ENCODE measurements around the gene DIAPH2.

- TF ChIP-seq MXI1 (IDR thresholded peaks at IDR 0.05; ENCODE audit: borderline replicate concordance, low read depth, low read length) (no peak), KAT7 (CRISPR knock-in tag; IDR thresholded peaks at IDR 0.05; ENCODE audit: borderline replicate concordance) (no peak), ZBTB33 (CRISPR knock-in tag; IDR thresholded peaks at IDR 0.05) (no peak), CTCF (CRISPR knock-in tag; IDR thresholded peaks at IDR 0.05) (no peak), ZNF781 (CRISPR knock-in tag; IDR thresholded peaks at IDR 0.05; ENCODE audit: borderline replicate concordance, not compliant biosample characterization) (no peak), PREB (CRISPR knock-in tag; IDR thresholded peaks at IDR 0.05) (no peak), SMC3 (IDR thresholded peaks at IDR 0.05; ENCODE audit: low read length) (no peak), FIP1L1 (IDR thresholded peaks at IDR 0.05; ENCODE audit: borderline replicate concordance, insufficient read depth, low read depth, low read length) (no peak), ARID3A (IDR thresholded peaks at IDR 0.05; ENCODE audit: low read depth, low read length) (no peak), ZNF292 (CRISPR knock-in tag; IDR thresholded peaks at IDR 0.05; ENCODE audit: borderline replicate concordance, low read depth) (no peak), ZBTB43 (CRISPR knock-in tag; conservative IDR thresholded peaks at IDR 0.05) (no peak), JUND (CRISPR knock-in tag; IDR thresholded peaks at IDR 0.05) (no peak), MAZ (IDR thresholded peaks at IDR 0.05; ENCODE audit: borderline replicate concordance, low read depth, low read length) (no peak), MAZ (CRISPR knock-in tag; IDR thresholded peaks at IDR 0.05; ENCODE audit: low read depth) (no peak), ELF1 (CRISPR knock-in tag; IDR thresholded peaks at IDR 0.05) (no peak)
These were observed 705.1 kb downstream of the DIAPH2 start for GRCh38 chrX:97389761-97390192.

All from HepG2 (cell line).